ENCODE results near the gene GPR31. TPM values are rescaled to one million over a fixed set of nuclear protein-coding genes. Genes with fewer than 3 reads are reported as not detected.

The GPR31 gene
- polyA plus RNA-seq, 1 of the 3 experiments (the other 2 are of a cell fraction) = not detected

DNA sequence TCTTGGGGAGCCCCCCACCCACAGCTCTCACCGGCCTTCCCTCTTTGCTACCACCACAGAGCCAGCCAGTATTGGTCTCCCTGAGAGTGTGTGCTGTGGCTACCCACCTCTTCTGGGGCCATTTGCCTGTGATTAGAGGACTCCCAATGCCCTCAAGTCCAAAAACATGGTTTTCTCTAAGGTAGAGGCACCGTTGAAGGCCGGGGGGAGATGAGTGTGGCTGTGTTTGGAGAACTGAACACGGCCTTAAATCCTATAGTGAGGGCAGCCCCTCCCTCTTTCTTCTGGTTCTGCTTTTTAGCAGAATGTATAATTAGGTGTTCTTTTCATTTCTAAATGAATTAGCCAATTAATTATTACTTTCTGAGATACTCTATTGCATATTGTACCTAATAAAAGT, 32.4 kb downstream of the GPR31 start:
- H3F3A ChIP-seq (replicated peaks; ENCODE audit: insufficient read depth) = no peaks in the 10 kb centered on the region
- ChIA-PET POLR2A (no interaction called here), CTCF (interaction anchor here (2.8 kb wide), 1 partner anchor 17 kb away, joined by 15 read pairs; no protein-coding TSS in a partner anchor)
- no peaks in the 10 kb centered on the region for H3K27me3 ChIP-seq (ENCODE audit: insufficient read depth)
- no peaks in the 10 kb centered on the region for H3K9me3 ChIP-seq
- H3K27ac ChIP-seq (ENCODE audit: low read depth in 2 of 2, low read length in 1 of 2) = no peak overlapping the region
- no peak for DNase-seq
- no peak overlapping the region for H3K4me3 ChIP-seq (ENCODE audit: low read depth in 2 of 2, low read length in 1 of 2)
- 45% methylated on average over 4 of the region's 4 CpGs for WGBS (ENCODE audit: low lambda C conversion rate)
- no peaks in the 10 kb centered on the region for H3K9me2 ChIP-seq
- TF ChIP-seq TAF1 (IDR thresholded peaks at IDR 0.05; ENCODE audit: borderline replicate concordance, low read depth, low read length) = no peak
- no peak overlapping the region for H3K4me2 ChIP-seq
- no peaks in the 10 kb centered on the region for H3K4me1 ChIP-seq (ENCODE audit: control insufficient read depth in 1 of 2, insufficient read depth in 2 of 2, low read depth in 1 of 2, low read length in 1 of 2)
- no peak overlapping the region for H3K9ac ChIP-seq
- H2AFZ ChIP-seq (ENCODE audit: low read depth) = no peak overlapping the region
- H3K36me3 ChIP-seq (replicated peaks in 1 of 2; ENCODE audit: control insufficient read depth in 1 of 2, insufficient read depth in 2 of 2, low read length in 1 of 2) = no peaks in the 10 kb centered on the region
- no peaks in the 10 kb centered on the region for H3K79me2 ChIP-seq (ENCODE audit: insufficient read depth)
- no peaks in the 10 kb centered on the region for H4K20me1 ChIP-seq (ENCODE audit: insufficient read depth)

DNA sequence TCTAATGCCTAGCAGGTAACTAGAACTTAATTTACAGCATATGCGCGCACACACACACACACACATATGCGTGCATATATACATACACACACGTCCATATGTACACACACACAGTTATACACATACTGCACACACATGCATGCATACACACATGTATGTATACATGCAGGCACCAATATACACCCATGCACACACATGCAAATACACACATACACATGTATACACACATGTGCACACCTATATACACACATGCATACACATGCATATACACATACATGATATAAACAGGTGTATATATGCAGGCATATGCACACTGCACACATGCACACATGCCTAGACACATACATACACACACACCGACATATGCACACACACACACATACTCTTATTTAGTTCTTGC, 33.0 kb downstream of the GPR31 start:
- Histone ChIP-seq H3K36me3 (replicated peaks in 1 of 2; ENCODE audit: control insufficient read depth in 1 of 2, insufficient read depth in 2 of 2, low read length in 1 of 2) (no peaks in the 10 kb centered on the region), H3K9ac (no peak overlapping the region), H3K4me1 (ENCODE audit: control insufficient read depth in 1 of 2, insufficient read depth in 2 of 2, low read depth in 1 of 2, low read length in 1 of 2) (no peaks in the 10 kb centered on the region), H3K4me2 (no peak overlapping the region), H3F3A (replicated peaks; ENCODE audit: insufficient read depth) (no peaks in the 10 kb centered on the region), H3K27ac (ENCODE audit: low read depth in 2 of 2, low read length in 1 of 2) (no peak overlapping the region), H3K9me2 (no peaks in the 10 kb centered on the region), H4K20me1 (ENCODE audit: insufficient read depth) (no peaks in the 10 kb centered on the region), H3K27me3 (ENCODE audit: insufficient read depth) (no peaks in the 10 kb centered on the region), H2AFZ (ENCODE audit: low read depth) (no peak overlapping the region), H3K79me2 (ENCODE audit: insufficient read depth) (no peaks in the 10 kb centered on the region), H3K4me3 (ENCODE audit: low read depth in 2 of 2, low read length in 1 of 2) (no peak overlapping the region), H3K9me3 (no peaks in the 10 kb centered on the region)
- POLR2A ChIA-PET = no interaction called here
- 56% methylated on average over 5 of the region's 5 CpGs for WGBS (ENCODE audit: low lambda C conversion rate)
- TF ChIP-seq EZH2phosphoT487 (IDR thresholded peaks at IDR 0.05; ENCODE audit: borderline replicate concordance, low read depth) (no peak), FOXJ3 (CRISPR knock-in tag; IDR thresholded peaks at IDR 0.05) (no peak), SMC3 (IDR thresholded peaks at IDR 0.05; ENCODE audit: low read depth, low read length) (no peak)
- TF ChIP-seq, protein P1, sequence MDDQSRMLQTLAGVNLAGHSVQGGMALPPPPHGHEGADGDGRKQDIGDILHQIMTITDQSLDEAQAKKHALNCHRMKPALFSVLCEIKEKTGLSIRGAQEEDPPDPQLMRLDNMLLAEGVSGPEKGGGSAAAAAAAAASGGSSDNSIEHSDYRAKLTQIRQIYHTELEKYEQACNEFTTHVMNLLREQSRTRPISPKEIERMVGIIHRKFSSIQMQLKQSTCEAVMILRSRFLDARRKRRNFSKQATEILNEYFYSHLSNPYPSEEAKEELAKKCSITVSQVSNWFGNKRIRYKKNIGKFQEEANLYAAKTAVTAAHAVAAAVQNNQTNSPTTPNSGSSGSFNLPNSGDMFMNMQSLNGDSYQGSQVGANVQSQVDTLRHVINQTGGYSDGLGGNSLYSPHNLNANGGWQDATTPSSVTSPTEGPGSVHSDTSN (IDR thresholded peaks at IDR 0.05) = no peak
- CTCF ChIA-PET = interaction anchor here (1.8 to 2.8 kb wide), 2 partner anchors 18 to 349 kb away, joined by 5 to 15 read pairs; no protein-coding TSS in a partner anchor
- DNase-seq = no peak

DNA sequence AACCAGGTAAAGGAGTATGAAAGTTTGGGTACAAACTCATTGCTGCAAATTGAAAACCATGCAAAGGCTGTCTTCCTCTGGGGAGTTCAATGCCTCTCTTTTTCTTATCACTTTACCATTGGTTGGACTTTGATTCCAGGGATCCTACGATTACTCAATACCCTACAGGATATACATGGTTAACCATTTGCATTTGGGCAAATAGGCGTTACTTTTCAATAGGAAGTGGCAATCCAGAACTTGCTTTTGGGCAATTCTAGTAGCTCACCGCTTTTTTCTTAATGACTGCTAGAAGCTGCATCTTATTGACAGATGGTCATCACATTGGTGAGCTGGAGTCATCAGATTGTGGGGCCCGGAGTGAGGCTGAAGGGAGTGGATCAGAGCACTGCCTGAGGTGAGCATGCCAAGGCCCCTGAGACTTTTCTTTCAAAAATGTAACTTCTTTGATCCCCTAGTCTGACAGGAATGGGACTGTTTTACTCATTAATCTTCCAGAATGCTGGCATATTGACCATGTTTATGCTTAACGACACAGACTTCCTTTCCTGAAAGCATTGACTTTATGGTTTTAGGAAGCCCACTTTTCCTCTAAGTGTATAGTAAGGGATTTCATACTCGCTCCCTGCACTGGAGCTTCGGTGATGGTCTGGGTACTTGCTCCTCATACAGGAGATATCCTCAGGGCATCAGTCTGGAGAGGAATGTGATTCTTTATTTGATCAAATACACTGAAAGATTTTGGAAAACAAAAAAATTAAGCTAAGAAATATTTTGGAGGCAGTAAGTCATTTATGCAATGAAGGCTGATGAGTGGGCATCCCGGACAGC, 34.7 kb downstream of the GPR31 start, which contains the start of gene CCR6:
Gene CCR6 (plus strand): TSS at position 270 of the 831 bp plus-strand sequence. CDS start 13,039 bp downstream, outside the sequence.
- ChIA-PET POLR2A (no interaction called here), CTCF (interaction anchor here (1.0 to 2.8 kb wide), 4 partner anchors 14 to 347 kb away, joined by 3 to 15 read pairs (median 6); no protein-coding TSS in a partner anchor)
- H3K4me1 ChIP-seq (ENCODE audit: control insufficient read depth in 1 of 2, insufficient read depth in 2 of 2, low read depth in 1 of 2, low read length in 1 of 2) = no peaks in the 10 kb centered on the region
- no peaks in the 10 kb centered on the region for H3K79me2 ChIP-seq (ENCODE audit: insufficient read depth)
- H4K20me1 ChIP-seq (ENCODE audit: insufficient read depth) = no peaks in the 10 kb centered on the region
- H2AFZ ChIP-seq (ENCODE audit: low read depth) = no peak within 1 kb of the TSS
- no peaks in the 10 kb centered on the region for H3K36me3 ChIP-seq (replicated peaks in 1 of 2; ENCODE audit: control insufficient read depth in 1 of 2, insufficient read depth in 2 of 2, low read length in 1 of 2)
- no peak within 1 kb of the TSS for H3K4me3 ChIP-seq (ENCODE audit: low read depth in 2 of 2, low read length in 1 of 2)
- no peak within 1 kb of the TSS for H3K27ac ChIP-seq (ENCODE audit: low read depth in 2 of 2, low read length in 1 of 2)
- no peaks in the 10 kb centered on the region for H3K9me3 ChIP-seq
- H3K4me2 ChIP-seq = no peak within 1 kb of the TSS
- no peak for DNase-seq
- H3K9me2 ChIP-seq = no peaks in the 10 kb centered on the region
- 54% methylated on average over 8 of the region's 8 CpGs for WGBS (ENCODE audit: low lambda C conversion rate)
- no peaks in the 10 kb centered on the region for H3K27me3 ChIP-seq (ENCODE audit: insufficient read depth)
- TF ChIP-seq, protein P2, sequence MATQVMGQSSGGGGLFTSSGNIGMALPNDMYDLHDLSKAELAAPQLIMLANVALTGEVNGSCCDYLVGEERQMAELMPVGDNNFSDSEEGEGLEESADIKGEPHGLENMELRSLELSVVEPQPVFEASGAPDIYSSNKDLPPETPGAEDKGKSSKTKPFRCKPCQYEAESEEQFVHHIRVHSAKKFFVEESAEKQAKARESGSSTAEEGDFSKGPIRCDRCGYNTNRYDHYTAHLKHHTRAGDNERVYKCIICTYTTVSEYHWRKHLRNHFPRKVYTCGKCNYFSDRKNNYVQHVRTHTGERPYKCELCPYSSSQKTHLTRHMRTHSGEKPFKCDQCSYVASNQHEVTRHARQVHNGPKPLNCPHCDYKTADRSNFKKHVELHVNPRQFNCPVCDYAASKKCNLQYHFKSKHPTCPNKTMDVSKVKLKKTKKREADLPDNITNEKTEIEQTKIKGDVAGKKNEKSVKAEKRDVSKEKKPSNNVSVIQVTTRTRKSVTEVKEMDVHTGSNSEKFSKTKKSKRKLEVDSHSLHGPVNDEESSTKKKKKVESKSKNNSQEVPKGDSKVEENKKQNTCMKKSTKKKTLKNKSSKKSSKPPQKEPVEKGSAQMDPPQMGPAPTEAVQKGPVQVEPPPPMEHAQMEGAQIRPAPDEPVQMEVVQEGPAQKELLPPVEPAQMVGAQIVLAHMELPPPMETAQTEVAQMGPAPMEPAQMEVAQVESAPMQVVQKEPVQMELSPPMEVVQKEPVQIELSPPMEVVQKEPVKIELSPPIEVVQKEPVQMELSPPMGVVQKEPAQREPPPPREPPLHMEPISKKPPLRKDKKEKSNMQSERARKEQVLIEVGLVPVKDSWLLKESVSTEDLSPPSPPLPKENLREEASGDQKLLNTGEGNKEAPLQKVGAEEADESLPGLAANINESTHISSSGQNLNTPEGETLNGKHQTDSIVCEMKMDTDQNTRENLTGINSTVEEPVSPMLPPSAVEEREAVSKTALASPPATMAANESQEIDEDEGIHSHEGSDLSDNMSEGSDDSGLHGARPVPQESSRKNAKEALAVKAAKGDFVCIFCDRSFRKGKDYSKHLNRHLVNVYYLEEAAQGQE (IDR thresholded peaks at IDR 0.05; ENCODE audit: low read depth, low read length) = no peak
- no peak for TF ChIP-seq TCF12 (IDR thresholded peaks at IDR 0.05)
- TF ChIP-seq TAF1 (IDR thresholded peaks at IDR 0.05; ENCODE audit: borderline replicate concordance, low read depth, low read length) = no peak
- no peak for TF ChIP-seq ELF1 (IDR thresholded peaks at IDR 0.05)
- TF ChIP-seq NFIC (IDR thresholded peaks at IDR 0.05; ENCODE audit: borderline replicate concordance) = no peak
- TF ChIP-seq CHD2 (IDR thresholded peaks at IDR 0.05; ENCODE audit: low read length, partially characterized antibody) = no peak
- no peak for TF ChIP-seq MXI1 (IDR thresholded peaks at IDR 0.05; ENCODE audit: low read depth, low read length)
- H3K9ac ChIP-seq = no peak within 1 kb of the TSS
- no peaks in the 10 kb centered on the region for H3F3A ChIP-seq (replicated peaks; ENCODE audit: insufficient read depth)

Measured in SK-N-SH (cell line).